LNCAP (cell line): ENCODE results near the gene WAPL.

Experiments
- CTCF ChIP-seq: fragments of 450-650 bp; IDR thresholded peaks from 2 replicates; pipeline ENCODE4 v1.5.1; 2017; ENCODE audit warnings: mild to moderate bottlenecking

WAPL gene

GRCh38 chr10:86443936-86444335, 77.7 kb downstream of the WAPL start:
- no peak for TF ChIP-seq CTCF

- TF ChIP-seq CTCF: no peak
These were observed 78.5 kb downstream of the WAPL start for GRCh38 chr10:86443069-86443468.

- TF ChIP-seq CTCF: no peak
These were observed 80.4 kb downstream of the WAPL start for GRCh38 chr10:86440874-86441843.

- no peak for TF ChIP-seq CTCF
These were observed 82.0 kb downstream of the WAPL start for GRCh38 chr10:86439544-86439943.

GRCh38 chr10:86438091-86438749, 83.4 kb downstream of the WAPL start:
- no peak for TF ChIP-seq CTCF

GRCh38 chr10:86437447-86437846, 84.1 kb downstream of the WAPL start:
- no peak for TF ChIP-seq CTCF

- no peak for TF ChIP-seq CTCF
These were observed 84.6 kb downstream of the WAPL start for GRCh38 chr10:86436963-86437362.
